Parathyroid adenoma (tissue), 2 donors: ENCODE measurements around the gene SLC46A1.

Experiments used
- H2AFZ ChIP-seq: fragments of 300-600 bp; sonication (generic); one replicate; pipeline ENCODE4 v1.7.0; 2017; ENCODE audit warnings: antibody characterized with exemption, mild to moderate bottlenecking
- H3K27ac ChIP-seq: fragments of 300-600 bp; sonication (generic); one replicate; pipeline ENCODE4 v1.7.0; 2017
- H3K27me3 ChIP-seq: fragments of 300-600 bp; sonication (generic); one replicate; pipeline ENCODE4 v1.7.0; 2017; ENCODE audit warnings: low read length; ENCODE audit not compliant: control insufficient read depth, insufficient read depth
- H3K36me3 ChIP-seq: fragments of 300-600 bp; sonication (generic); one replicate; pipeline ENCODE4 v1.7.0; 2017; ENCODE audit warnings: low read length; ENCODE audit not compliant: control insufficient read depth, insufficient read depth
- H3K4me1 ChIP-seq: fragments of 300-600 bp; sonication (generic); one replicate; pipeline ENCODE4 v1.7.0; 2017; ENCODE audit warnings: control low read depth
- H3K4me2 ChIP-seq: fragments of 300-600 bp; sonication (generic); one replicate; pipeline ENCODE4 v1.7.0; 2017; ENCODE audit warnings: low read length
- H3K4me3 ChIP-seq: fragments of 300-600 bp; sonication (generic); one replicate; pipeline ENCODE4 v1.7.0; 2017; ENCODE audit warnings: low read depth, low read length
- H3K79me2 ChIP-seq: fragments of 300-600 bp; sonication (generic); one replicate; pipeline ENCODE4 v1.7.0; 2017; ENCODE audit warnings: control low read depth
- H3K9ac ChIP-seq: fragments of 300-600 bp; sonication (generic); one replicate; pipeline ENCODE4 v1.7.0; 2017; ENCODE audit warnings: mild to moderate bottlenecking
- H3K9me3 ChIP-seq: fragments of 300-600 bp; sonication (generic); one replicate; pipeline ENCODE4 v1.7.0; 2017; ENCODE audit warnings: low read length; ENCODE audit not compliant: control insufficient read depth
- CTCF ChIP-seq: fragments of 300-600 bp; sonication (generic); IDR thresholded peaks from one replicate; pipeline ENCODE4 v1.7.0; 2017; ENCODE audit warnings: antibody characterized with exemption, mild to moderate bottlenecking
- donor health status: primary hyperparathyroidism.

Gene SLC46A1

GRCh38 chr17:28381141-28381825 lies 24.7 kb downstream of the SLC46A1 start:
- no peak overlapping the region for H2AFZ ChIP-seq
- peak overlapping the region; percentile 21 for H3K27ac ChIP-seq
- TF ChIP-seq CTCF = no peak
- H3K9ac ChIP-seq = no peak overlapping the region
- H3K9me3 ChIP-seq = no peaks in the 10 kb centered on the region
- no peak overlapping the region for H3K4me3 ChIP-seq
- H3K79me2 ChIP-seq = peaks cover 22% of the 10 kb centered on the region
- H3K27me3 ChIP-seq = no peaks in the 10 kb centered on the region
- H3K4me2 ChIP-seq = no peak overlapping the region
- H3K36me3 ChIP-seq = no peaks in the 10 kb centered on the region
- peaks cover 16% of the 10 kb centered on the region for H3K4me1 ChIP-seq

GRCh38 chr17:28379814-28380801 lies 25.9 kb downstream of the SLC46A1 start:
- Histone ChIP-seq H3K36me3 (no peaks in the 10 kb centered on the region), H3K79me2 (peaks cover 22% of the 10 kb centered on the region), H3K9me3 (no peaks in the 10 kb centered on the region), H3K4me1 (peaks cover 16% of the 10 kb centered on the region), H3K4me3 (no peak overlapping the region), H3K27me3 (no peaks in the 10 kb centered on the region), H2AFZ (peak overlapping the region; percentile 11), H3K27ac (peak overlapping the region; percentile 21), H3K4me2 (no peak overlapping the region), H3K9ac (no peak overlapping the region)
- no peak for TF ChIP-seq CTCF

- Histone ChIP-seq H3K27me3 (no peaks in the 10 kb centered on the region), H3K27ac (no peak overlapping the region), H3K4me3 (no peak overlapping the region), H2AFZ (no peak overlapping the region), H3K4me1 (peaks cover 9% of the 10 kb centered on the region), H3K4me2 (no peak overlapping the region), H3K9ac (no peak overlapping the region), H3K79me2 (peaks cover 13% of the 10 kb centered on the region), H3K9me3 (no peaks in the 10 kb centered on the region), H3K36me3 (no peaks in the 10 kb centered on the region)
- TF ChIP-seq CTCF = no peak
These were observed 33.1 kb downstream of the SLC46A1 start for GRCh38 chr17:28372945-28373274.

GRCh38 chr17:28372203-28372944 lies 33.6 kb downstream of the SLC46A1 start:
- peak overlapping the region; percentile 69 for H3K4me2 ChIP-seq
- peak overlapping the region; percentile 60 for H3K27ac ChIP-seq
- peak overlapping the region; percentile 44 for H3K9ac ChIP-seq
- no peak for TF ChIP-seq CTCF
- H3K4me1 ChIP-seq = peaks cover 9% of the 10 kb centered on the region
- no peaks in the 10 kb centered on the region for H3K27me3 ChIP-seq
- H3K36me3 ChIP-seq = no peaks in the 10 kb centered on the region
- peak overlapping the region; percentile 22 for H3K4me3 ChIP-seq
- H3K9me3 ChIP-seq = no peaks in the 10 kb centered on the region
- peaks cover 12% of the 10 kb centered on the region for H3K79me2 ChIP-seq
- peak overlapping the region; percentile 79 for H2AFZ ChIP-seq
